ENCODE results near the gene CAMSAP1.
A peak's percentile ranks its signal among the peaks of the same experiment; 100 is the strongest.

CAMSAP1 gene

GRCh38 chr9:135939351-135940265 is 32.3 kb upstream of the CAMSAP1 start:
- DNase-seq (ENCODE audit: low read depth), result peak; percentile 30

GRCh38 chr9:135937521-135938489 is 30.5 kb upstream of the CAMSAP1 start:
- no peak for DNase-seq (ENCODE audit: low read depth)

- DNase-seq (ENCODE audit: low read depth), result no peak
Measured at GRCh38 chr9:135933114-135933513, 25.8 kb upstream of the CAMSAP1 start.

DNA sequence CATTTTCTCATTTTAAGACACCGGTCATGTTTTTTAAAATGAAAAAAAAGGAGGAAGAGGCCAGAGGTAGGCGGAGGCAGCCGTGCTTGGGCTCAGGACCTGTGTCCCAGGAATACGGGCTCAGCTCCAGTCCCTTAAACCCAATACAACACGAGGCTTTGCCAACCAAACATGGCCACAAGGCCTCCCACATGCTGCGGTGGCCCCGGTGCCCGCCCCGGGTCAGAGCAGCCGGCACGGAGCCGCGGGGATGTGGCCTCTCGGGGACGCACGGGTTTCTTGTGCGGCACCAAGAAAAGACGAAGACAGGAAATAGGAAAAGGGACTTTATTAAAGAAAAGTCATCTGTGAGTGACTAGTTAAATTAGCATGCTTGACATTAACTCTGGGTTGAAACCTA is 25.3 kb upstream of the CAMSAP1 start:
- no peak for DNase-seq (ENCODE audit: low read depth)

DNA sequence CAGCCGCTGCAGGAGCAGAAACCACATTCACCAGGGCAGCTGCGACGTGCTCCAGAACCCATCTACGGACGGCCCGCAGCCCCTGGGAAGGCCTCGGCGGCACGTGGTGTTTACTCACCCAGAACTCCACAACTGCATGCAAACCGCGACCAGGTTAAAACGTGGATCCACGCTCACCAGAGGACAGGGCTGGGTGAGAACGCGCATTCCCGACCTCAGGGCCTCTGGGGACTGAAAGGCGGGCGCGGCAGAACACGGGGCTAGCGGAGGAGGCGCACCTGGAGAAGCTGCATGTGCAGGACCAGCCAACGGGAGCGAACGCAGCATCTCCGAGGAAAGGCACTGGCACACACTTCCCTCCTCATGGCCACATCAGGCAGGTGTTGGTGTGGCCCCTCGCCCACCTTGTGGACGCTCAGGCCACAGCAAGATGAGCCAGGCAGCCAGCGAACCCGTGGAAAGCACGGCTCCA is 24.0 kb upstream of the CAMSAP1 start:
- no peak for DNase-seq (ENCODE audit: low read depth)

GRCh38 chr9:135930446-135931345 is 23.4 kb upstream of the CAMSAP1 start:
- DNase-seq (ENCODE audit: low read depth), result no peak

- DNase-seq (ENCODE audit: low read depth), result no peak
Measured at GRCh38 chr9:135929656-135930445, 22.5 kb upstream of the CAMSAP1 start.

- DNase-seq (ENCODE audit: low read depth), result no peak
Measured at GRCh38 chr9:135928731-135929655, 21.6 kb upstream of the CAMSAP1 start.

DNA sequence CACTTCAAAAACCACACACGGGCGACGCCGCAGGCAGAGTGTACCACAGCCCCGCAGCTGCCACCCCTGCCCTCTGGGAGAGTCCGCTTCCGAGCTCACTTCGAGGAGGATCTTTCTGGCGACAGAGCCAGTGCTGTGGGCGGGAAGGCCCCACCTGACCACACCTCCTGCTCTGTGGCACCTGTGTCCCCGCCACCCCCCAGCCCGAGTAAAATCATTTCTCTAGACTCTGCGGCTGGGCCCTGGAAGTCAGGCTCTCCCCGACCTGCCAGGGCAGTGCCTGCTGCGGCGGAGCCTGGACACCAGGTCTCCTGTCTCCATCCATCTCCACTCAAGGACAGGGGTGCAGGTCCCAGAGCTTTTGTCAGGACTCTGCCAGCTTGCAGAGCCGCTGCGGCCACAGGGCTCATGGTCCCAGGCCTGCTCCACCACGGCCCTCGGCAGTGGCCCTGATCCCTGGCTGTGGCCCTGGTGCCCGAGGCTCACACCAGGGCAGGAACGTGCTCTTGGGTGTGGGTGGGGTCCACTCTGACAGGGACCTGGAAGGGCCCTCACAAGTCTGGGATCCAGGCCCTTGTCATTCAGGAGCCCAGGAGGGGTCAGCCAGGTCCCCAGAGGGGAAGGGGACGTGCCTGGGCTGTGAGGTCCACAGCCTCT is 20.9 kb upstream of the CAMSAP1 start:
- no peak for DNase-seq (ENCODE audit: low read depth)

DNA sequence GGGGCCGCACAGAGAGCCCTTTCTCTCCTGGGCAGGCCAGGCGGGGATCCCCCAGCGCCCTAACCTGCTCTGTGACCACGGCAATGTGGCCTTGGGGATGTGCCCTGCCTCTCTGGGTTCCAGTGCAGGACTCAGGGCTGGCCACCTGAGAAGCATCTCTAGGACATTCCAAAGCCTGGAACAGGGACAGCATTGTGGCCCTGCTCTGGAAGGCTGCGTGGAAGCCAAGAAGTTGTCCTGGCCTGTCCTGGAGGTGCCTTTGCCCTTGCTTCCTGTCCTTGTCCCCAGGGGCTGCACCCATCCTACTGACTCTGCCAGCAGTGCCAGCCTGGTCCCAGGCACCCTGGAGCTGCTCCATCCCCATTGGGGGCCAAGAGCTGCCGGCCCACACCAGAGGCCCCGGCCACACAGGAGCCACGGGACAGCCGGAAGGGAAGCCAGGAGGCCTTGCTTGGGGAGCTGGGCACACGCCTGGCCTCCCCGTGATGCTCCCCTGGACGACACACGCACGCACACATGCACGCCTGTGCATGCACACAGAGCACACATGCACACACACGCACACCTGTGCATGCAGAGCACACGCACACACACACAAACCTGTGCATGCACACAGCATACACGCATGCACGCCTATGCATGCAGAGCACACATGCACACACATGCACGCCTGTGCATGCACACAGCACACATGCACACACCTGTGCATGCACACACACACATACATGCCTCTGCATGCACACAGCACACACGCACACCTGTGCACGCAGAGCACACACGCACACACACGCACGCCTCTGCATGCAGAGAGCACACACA is 20.1 kb upstream of the CAMSAP1 start:
- no peak for DNase-seq (ENCODE audit: low read depth)

- peak; percentile 62 for DNase-seq (ENCODE audit: low read depth)
Measured at GRCh38 chr9:135926402-135927194, 19.3 kb upstream of the CAMSAP1 start.

GRCh38 chr9:135925496-135926133 is 18.3 kb upstream of the CAMSAP1 start:
- DNase-seq (ENCODE audit: low read depth), result peak; percentile 41

- DNase-seq (ENCODE audit: low read depth), result no peak
Measured at GRCh38 chr9:135924628-135925338, 17.4 kb upstream of the CAMSAP1 start.

- DNase-seq (ENCODE audit: low read depth), result no peak
Measured at GRCh38 chr9:135923508-135923907, 16.2 kb upstream of the CAMSAP1 start.

DNA sequence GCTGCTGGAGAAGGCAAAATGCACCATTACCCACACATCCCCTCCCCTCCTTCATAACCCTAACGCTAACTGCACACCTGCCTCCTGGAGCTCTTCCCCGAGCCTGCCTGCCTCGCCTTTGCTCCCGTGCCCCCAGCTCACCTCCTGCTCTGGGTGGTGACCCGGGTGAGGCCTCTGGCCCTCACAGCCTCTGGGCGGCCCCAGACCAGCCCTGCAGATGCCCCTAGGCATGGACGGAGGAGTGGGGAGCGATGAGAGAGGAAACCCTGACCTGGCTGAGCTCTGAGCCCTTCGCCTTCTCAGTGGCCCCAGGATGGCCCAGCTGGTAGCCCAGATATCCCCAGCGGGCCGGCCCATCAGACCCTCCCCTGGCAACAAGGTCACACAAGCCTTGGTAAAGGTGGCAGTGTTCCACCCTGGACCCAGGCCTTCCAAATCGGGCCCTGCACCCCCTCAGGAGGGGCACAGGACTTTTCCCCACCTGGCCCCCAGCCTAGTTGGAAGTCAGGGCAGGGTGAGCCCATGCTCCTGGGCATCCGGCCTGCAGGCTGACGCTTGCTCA is 14.5 kb upstream of the CAMSAP1 start:
- no peak for DNase-seq (ENCODE audit: low read depth)

Data from stimulated activated CD8-positive, alpha-beta memory T cell treated with anti-CD3 and anti-CD28 coated beads, Interleukin-4, amount 100 ng/mL, for 24 hours (primary cell).